ENCODE data around the gene KCNH8.

Gene KCNH8

GRCh38 chr3:19124752-19125151 lies 23.6 kb upstream of the KCNH8 start:
- Histone ChIP-seq H3K4me1 (ENCODE audit: control insufficient read depth, insufficient read depth, low read length, poor library complexity, severe bottlenecking) (no peaks in the 10 kb centered on the region), H3K4me3 (ENCODE audit: extremely low read depth, insufficient read depth, low read length, poor library complexity, severe bottlenecking) (no peak overlapping the region), H3K9me3 (ENCODE audit: control insufficient read depth, low read length) (no peaks in the 10 kb centered on the region), H3K27ac (ENCODE audit: low read depth, low read length, severe bottlenecking) (no peak overlapping the region), H3K36me3 (ENCODE audit: control insufficient read depth, insufficient read depth, low read length) (no peaks in the 10 kb centered on the region)
- 80% methylated on average over 1 of the region's 1 CpG; no CpG with 5 or more reads in 1 of the 2 experiments for WGBS, 2 experiments (ENCODE audit: insufficient coverage in 2 of 2)

GRCh38 chr3:19139863-19140262 lies 8.4 kb upstream of the KCNH8 start:
- H3K36me3 ChIP-seq (ENCODE audit: control insufficient read depth, insufficient read depth, low read length), result no peaks in the 10 kb centered on the region
- H3K9me3 ChIP-seq (ENCODE audit: control insufficient read depth, low read length), result no peaks in the 10 kb centered on the region
- no peaks in the 10 kb centered on the region for H3K4me1 ChIP-seq (ENCODE audit: control insufficient read depth, insufficient read depth, low read length, poor library complexity, severe bottlenecking)
- 80 to 100% methylated on average over 1 of the region's 1 CpG for WGBS, 2 experiments (ENCODE audit: insufficient coverage in 2 of 2)
- H3K27ac ChIP-seq (ENCODE audit: low read depth, low read length, severe bottlenecking), result no peak overlapping the region
- H3K4me3 ChIP-seq (ENCODE audit: extremely low read depth, insufficient read depth, low read length, poor library complexity, severe bottlenecking), result no peak overlapping the region

GRCh38 chr3:19146685-19147650 lies 1.3 kb upstream of the KCNH8 start:
- H3K27ac ChIP-seq (ENCODE audit: low read depth, low read length, severe bottlenecking), result peak overlapping the region; percentile 59
- 0 to 2% methylated on average over 36 to 39 of the region's 60 CpGs for WGBS, 2 experiments (ENCODE audit: insufficient coverage in 2 of 2)
- H3K36me3 ChIP-seq (ENCODE audit: control insufficient read depth, insufficient read depth, low read length), result no peaks in the 10 kb centered on the region
- H3K4me1 ChIP-seq (ENCODE audit: control insufficient read depth, insufficient read depth, low read length, poor library complexity, severe bottlenecking), result no peaks in the 10 kb centered on the region
- peak overlapping the region; percentile 71 for H3K4me3 ChIP-seq (ENCODE audit: extremely low read depth, insufficient read depth, low read length, poor library complexity, severe bottlenecking)
- no peaks in the 10 kb centered on the region for H3K9me3 ChIP-seq (ENCODE audit: control insufficient read depth, low read length)

- Histone ChIP-seq H3K4me1 (ENCODE audit: control insufficient read depth, insufficient read depth, low read length, poor library complexity, severe bottlenecking) (no peaks in the 10 kb centered on the region), H3K36me3 (ENCODE audit: control insufficient read depth, insufficient read depth, low read length) (no peaks in the 10 kb centered on the region), H3K9me3 (ENCODE audit: control insufficient read depth, low read length) (no peaks in the 10 kb centered on the region), H3K4me3 (ENCODE audit: extremely low read depth, insufficient read depth, low read length, poor library complexity, severe bottlenecking) (peak overlapping the region; percentile 71), H3K27ac (ENCODE audit: low read depth, low read length, severe bottlenecking) (no peak overlapping the region)
- WGBS, 2 experiments (ENCODE audit: insufficient coverage in 2 of 2), result 1% methylated on average over 7 to 8 of the region's 12 CpGs
These were observed 420 bp downstream of the KCNH8 start for GRCh38 chr3:19148768-19149091.

- H3K4me1 ChIP-seq (ENCODE audit: control insufficient read depth, insufficient read depth, low read length, poor library complexity, severe bottlenecking), result no peaks in the 10 kb centered on the region
- no peak overlapping the region for H3K27ac ChIP-seq (ENCODE audit: low read depth, low read length, severe bottlenecking)
- no peaks in the 10 kb centered on the region for H3K9me3 ChIP-seq (ENCODE audit: control insufficient read depth, low read length)
- 0% methylated on average over 1 to 3 of the region's 6 CpGs for WGBS, 2 experiments (ENCODE audit: insufficient coverage in 2 of 2)
- H3K36me3 ChIP-seq (ENCODE audit: control insufficient read depth, insufficient read depth, low read length), result no peaks in the 10 kb centered on the region
- no peak overlapping the region for H3K4me3 ChIP-seq (ENCODE audit: extremely low read depth, insufficient read depth, low read length, poor library complexity, severe bottlenecking)
These were observed 1.1 kb downstream of the KCNH8 start for GRCh38 chr3:19149368-19149767.

GRCh38 chr3:19151171-19151570 lies 2.9 kb downstream of the KCNH8 start:
- H3K36me3 ChIP-seq (ENCODE audit: control insufficient read depth, insufficient read depth, low read length), result no peaks in the 10 kb centered on the region
- no peaks in the 10 kb centered on the region for H3K9me3 ChIP-seq (ENCODE audit: control insufficient read depth, low read length)
- no peak overlapping the region for H3K27ac ChIP-seq (ENCODE audit: low read depth, low read length, severe bottlenecking)
- WGBS, 2 experiments (ENCODE audit: insufficient coverage in 2 of 2), result no CpG with 5 or more reads among the region's 1 CpG
- no peaks in the 10 kb centered on the region for H3K4me1 ChIP-seq (ENCODE audit: control insufficient read depth, insufficient read depth, low read length, poor library complexity, severe bottlenecking)
- H3K4me3 ChIP-seq (ENCODE audit: extremely low read depth, insufficient read depth, low read length, poor library complexity, severe bottlenecking), result no peak overlapping the region

GRCh38 chr3:19154693-19155250 lies 6.5 kb downstream of the KCNH8 start:
- Histone ChIP-seq H3K36me3 (ENCODE audit: control insufficient read depth, insufficient read depth, low read length) (no peaks in the 10 kb centered on the region), H3K27ac (ENCODE audit: low read depth, low read length, severe bottlenecking) (no peak overlapping the region), H3K9me3 (ENCODE audit: control insufficient read depth, low read length) (no peaks in the 10 kb centered on the region), H3K4me3 (ENCODE audit: extremely low read depth, insufficient read depth, low read length, poor library complexity, severe bottlenecking) (no peak overlapping the region), H3K4me1 (ENCODE audit: control insufficient read depth, insufficient read depth, low read length, poor library complexity, severe bottlenecking) (no peaks in the 10 kb centered on the region)
- WGBS, 2 experiments (ENCODE audit: insufficient coverage in 2 of 2), result 80 to 91% methylated on average over 1 to 2 of the region's 3 CpGs

- no peak overlapping the region for H3K27ac ChIP-seq (ENCODE audit: low read depth, low read length, severe bottlenecking)
These were observed 7.1 kb downstream of the KCNH8 start for GRCh38 chr3:19155375-19155774.

GRCh38 chr3:19159966-19160635 lies 11.8 kb downstream of the KCNH8 start:
- Histone ChIP-seq H3K36me3 (ENCODE audit: control insufficient read depth, insufficient read depth, low read length) (no peaks in the 10 kb centered on the region), H3K4me1 (ENCODE audit: control insufficient read depth, insufficient read depth, low read length, poor library complexity, severe bottlenecking) (no peaks in the 10 kb centered on the region), H3K9me3 (ENCODE audit: control insufficient read depth, low read length) (no peaks in the 10 kb centered on the region), H3K27ac (ENCODE audit: low read depth, low read length, severe bottlenecking) (no peak overlapping the region), H3K4me3 (ENCODE audit: extremely low read depth, insufficient read depth, low read length, poor library complexity, severe bottlenecking) (no peak overlapping the region)
- no CpG with 5 or more reads among the region's 2 CpGs for WGBS, 2 experiments (ENCODE audit: insufficient coverage in 2 of 2)

More at GRCh38 chr3:19155375-19155774, 7.1 kb downstream of the KCNH8 start:
- 77 to 88% methylated on average over 1 of the region's 2 CpGs for WGBS, 2 experiments (ENCODE audit: insufficient coverage in 2 of 2)
- Histone ChIP-seq H3K36me3 (ENCODE audit: control insufficient read depth, insufficient read depth, low read length) (no peaks in the 10 kb centered on the region), H3K4me1 (ENCODE audit: control insufficient read depth, insufficient read depth, low read length, poor library complexity, severe bottlenecking) (no peaks in the 10 kb centered on the region), H3K9me3 (ENCODE audit: control insufficient read depth, low read length) (no peaks in the 10 kb centered on the region), H3K4me3 (ENCODE audit: extremely low read depth, insufficient read depth, low read length, poor library complexity, severe bottlenecking) (no peak overlapping the region)

- no peaks in the 10 kb centered on the region for H3K9me3 ChIP-seq (ENCODE audit: control insufficient read depth, low read length)
- no peak overlapping the region for H3K4me3 ChIP-seq (ENCODE audit: extremely low read depth, insufficient read depth, low read length, poor library complexity, severe bottlenecking)
- 100% methylated on average over 1 of the region's 2 CpGs; no CpG with 5 or more reads in 1 of the 2 experiments for WGBS, 2 experiments (ENCODE audit: insufficient coverage in 2 of 2)
- no peak overlapping the region for H3K27ac ChIP-seq (ENCODE audit: low read depth, low read length, severe bottlenecking)
- no peaks in the 10 kb centered on the region for H3K4me1 ChIP-seq (ENCODE audit: control insufficient read depth, insufficient read depth, low read length, poor library complexity, severe bottlenecking)
- no peaks in the 10 kb centered on the region for H3K36me3 ChIP-seq (ENCODE audit: control insufficient read depth, insufficient read depth, low read length)
These were observed 17.3 kb downstream of the KCNH8 start for GRCh38 chr3:19165654-19166053.

Measured in mesodermal cell (in vitro differentiated cells).